Effector CD4-positive, alpha-beta T cell (primary cell): Measurements from ENCODE around the gene MAP1A.

Source experiments
- DNase-seq: peaks from one replicate; pipeline ENCODE4 v3.0.0-alpha.2; 2020

MAP1A gene

DNA sequence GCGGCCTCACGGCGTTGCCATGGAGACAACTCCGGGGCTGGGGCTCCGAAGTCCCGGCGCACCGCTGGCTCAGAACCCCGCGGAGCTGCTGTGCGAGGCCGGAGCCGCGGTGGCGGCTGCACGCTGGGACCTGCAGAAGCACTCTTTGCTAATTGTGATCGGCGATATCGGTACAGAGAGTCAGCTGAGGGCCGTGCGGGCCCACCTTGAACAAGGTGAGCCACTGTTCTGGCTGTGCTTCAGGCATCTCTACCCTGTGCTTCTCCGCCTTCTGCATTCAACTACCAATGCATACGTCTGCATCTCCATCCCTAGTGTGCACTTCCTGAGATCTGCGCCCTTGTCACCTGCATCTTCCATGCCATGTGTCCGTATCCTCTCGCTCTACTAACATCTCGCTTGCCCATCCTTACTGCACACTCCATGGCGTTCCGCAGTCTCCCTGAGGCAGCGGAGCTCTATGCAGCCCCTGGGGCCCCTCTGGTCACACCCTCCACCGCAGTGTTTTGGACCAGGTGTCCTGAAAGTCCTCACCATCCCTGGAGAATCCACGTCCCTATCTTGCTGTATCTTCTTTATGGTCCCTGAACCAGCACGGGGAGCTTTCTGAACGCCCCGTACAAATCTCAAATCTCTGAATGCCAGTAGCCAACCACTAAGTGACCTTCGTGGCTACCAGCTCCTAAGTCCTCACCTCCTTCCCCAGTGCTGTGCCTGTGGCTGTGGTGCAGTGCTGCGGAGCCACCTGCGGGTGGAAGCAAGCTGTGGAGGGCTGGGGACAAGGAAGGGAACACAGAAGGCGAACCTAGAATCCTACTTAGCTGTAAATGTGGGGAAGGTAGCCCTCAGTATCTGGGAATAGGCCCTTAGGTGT is 6.2 kb upstream of the MAP1A start:
- DNase-seq, result no peak

DNA sequence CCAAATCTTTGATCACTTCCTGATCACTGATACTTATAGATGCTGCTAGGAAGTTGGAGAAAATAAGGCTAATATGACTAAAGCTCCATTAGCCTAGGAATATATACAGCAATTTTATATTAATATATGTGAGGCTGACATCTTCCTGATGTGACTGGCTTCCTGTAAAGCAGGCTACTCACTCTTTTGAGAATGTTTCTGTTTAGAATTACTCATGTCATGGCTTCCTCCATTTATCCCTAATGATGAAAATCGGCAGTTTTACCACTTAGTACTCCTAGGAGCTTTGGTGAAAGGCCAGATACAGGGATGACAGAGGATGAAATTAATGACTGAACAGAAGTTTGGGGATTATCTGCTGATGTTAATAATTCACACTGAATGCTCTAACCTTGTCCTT is 3.9 kb upstream of the MAP1A start:
- no peak for DNase-seq

DNA sequence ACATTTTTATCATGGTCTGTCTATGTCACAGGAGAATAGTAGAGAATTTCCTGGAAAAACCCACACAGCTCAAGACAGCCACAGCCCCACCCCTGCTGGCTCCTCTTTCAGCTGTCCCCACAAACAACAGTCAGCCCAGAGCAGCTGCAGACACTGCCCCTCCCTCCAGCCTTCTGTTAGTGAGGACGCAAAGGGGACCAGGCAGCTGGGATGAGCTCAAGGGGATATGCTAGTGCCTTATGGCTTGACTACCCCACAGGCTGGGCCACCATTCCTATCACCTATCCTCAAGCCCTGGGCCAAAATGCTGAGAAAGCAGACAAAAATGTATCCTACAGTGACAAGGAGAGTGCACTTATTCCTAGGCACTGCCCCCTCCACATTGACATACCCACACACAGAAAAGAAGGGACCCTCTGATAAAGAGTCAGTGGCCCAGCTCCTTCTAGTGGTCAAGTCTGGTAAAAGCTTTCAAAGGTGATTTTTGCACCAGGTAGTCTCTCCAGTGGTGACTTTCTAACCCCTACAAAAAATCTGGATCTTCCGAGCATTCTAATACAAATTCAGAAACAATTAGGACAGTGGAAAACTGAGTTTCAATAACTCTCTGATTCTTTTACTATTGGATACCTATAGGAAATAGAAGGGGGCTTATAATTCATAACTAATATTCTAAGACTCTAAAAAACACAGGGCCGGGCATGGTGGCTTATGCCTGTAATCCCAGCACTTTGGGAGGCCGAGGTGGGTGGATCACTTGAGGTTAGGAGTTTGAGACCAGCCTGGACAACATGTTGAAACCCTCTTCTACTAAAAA is 3.0 kb upstream of the MAP1A start:
- DNase-seq, result no peak

DNA sequence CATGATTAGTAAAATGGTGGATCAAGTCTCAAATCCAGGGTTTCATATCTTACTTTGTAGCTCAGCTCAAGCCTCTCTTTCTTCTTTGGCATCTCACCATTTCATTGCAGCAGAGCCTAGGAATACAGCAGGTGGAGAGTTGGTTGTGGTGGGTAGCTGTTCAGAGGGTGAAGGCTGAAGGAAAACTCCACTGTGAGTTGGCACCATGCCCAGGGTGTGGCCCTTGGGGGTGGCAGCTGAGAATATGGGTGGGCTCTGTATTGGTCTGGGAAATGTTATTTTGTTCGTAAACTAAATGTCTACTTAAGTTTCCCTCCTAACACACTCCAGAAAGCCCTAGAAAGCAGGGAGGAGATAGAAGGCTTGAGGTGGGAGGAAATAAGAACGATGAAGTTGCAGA is 1.7 kb upstream of the MAP1A start:
- no peak for DNase-seq

GRCh38 chr15:43516185-43516584 is 1.2 kb upstream of the MAP1A start:
- no peak for DNase-seq

GRCh38 chr15:43516801-43517353 is 531 bp upstream of the MAP1A start:
- no peak for DNase-seq

DNA sequence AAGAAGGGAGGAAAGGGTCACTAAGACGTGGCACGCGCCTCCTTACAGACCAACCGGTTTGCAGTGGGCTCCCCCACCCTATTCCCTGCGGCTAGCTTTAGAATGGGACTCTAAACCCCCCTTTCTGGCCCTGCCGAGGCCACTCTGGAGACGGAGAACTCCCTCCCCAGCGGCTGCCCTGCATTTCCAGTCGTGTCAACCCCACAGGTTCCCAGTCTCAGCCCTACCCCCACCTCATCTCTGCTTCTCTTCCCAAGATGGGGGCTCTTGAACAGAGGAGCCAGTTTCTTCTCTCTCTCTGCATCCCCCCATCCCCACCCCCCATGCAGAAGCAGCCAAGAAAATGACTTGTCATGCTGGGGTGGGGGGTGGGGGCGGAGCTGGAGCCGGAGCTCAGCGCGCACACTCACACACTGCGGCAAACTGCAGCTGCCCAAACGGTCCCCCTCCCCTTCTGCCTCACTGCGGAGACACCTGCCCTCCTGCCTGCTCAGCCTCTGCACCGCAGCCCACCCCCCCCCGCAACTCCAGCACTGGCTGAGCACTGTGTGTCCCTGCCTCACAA is 871 bp downstream of the MAP1A start:
- DNase-seq, result no peak

DNA sequence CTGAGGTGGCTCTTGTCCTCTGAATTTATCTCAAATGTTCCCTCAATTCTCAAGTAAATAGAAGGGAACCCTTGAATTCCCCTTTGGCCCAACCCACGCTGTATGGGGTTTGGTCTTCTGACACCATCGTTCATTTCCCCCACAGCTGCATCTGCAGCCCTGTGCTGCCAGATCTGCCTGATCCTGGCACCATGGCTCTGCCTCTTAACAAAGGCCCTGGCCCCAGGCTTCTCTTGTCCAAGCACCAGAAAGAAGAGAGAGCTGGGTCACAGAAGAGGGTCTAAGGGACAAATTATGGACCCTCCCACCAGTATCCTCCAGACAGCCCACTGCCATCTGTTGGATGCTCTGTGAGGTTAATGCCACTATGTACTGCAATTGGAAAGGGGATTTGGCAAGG is 1.8 kb downstream of the MAP1A start:
- DNase-seq, result no peak

- DNase-seq, result no peak
Measured at GRCh38 chr15:43520138-43520537, 2.7 kb downstream of the MAP1A start.

DNA sequence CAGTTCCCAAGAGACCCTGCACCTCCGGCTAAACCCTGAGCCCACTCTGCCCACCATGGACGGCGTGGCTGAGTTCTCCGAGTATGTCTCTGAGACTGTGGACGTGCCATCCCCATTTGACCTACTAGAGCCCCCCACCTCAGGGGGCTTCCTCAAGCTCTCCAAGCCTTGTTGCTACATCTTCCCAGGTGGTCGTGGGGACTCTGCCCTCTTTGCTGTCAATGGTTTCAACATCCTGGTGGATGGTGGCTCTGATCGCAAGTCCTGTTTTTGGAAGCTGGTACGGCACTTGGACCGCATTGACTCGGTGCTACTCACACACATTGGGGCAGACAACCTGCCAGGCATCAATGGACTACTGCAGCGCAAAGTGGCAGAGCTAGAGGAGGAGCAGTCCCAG is 4.0 kb downstream of the MAP1A start:
- no peak for DNase-seq

DNA sequence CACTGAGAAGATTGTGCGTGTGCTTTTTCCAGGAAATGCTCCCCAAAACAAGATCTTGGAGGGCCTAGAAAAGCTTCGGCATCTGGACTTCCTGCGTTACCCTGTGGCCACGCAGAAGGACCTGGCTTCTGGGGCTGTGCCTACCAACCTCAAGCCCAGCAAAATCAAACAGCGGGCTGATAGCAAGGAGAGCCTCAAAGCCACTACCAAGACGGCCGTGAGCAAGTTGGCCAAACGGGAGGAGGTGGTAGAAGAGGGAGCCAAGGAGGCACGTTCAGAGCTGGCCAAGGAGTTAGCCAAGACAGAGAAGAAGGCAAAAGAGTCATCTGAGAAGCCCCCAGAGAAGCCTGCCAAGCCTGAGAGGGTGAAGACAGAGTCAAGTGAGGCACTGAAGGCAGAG is 4.8 kb downstream of the MAP1A start:
- DNase-seq, result no peak

DNA sequence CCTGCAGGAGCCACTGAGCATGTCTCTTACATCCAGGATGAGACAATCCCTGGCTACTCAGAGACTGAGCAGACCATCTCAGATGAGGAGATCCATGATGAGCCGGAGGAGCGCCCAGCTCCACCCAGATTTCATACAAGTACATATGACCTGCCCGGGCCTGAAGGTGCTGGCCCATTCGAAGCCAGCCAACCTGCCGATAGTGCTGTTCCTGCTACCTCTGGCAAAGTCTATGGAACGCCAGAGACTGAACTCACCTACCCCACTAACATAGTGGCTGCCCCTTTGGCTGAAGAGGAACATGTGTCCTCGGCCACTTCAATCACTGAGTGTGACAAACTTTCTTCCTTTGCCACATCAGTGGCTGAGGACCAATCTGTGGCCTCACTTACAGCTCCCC is 6.2 kb downstream of the MAP1A start:
- no peak for DNase-seq

- DNase-seq, result no peak
Measured at GRCh38 chr15:43524254-43524845, 6.9 kb downstream of the MAP1A start.

- DNase-seq, result no peak
Measured at GRCh38 chr15:43525131-43525530, 7.7 kb downstream of the MAP1A start.

DNA sequence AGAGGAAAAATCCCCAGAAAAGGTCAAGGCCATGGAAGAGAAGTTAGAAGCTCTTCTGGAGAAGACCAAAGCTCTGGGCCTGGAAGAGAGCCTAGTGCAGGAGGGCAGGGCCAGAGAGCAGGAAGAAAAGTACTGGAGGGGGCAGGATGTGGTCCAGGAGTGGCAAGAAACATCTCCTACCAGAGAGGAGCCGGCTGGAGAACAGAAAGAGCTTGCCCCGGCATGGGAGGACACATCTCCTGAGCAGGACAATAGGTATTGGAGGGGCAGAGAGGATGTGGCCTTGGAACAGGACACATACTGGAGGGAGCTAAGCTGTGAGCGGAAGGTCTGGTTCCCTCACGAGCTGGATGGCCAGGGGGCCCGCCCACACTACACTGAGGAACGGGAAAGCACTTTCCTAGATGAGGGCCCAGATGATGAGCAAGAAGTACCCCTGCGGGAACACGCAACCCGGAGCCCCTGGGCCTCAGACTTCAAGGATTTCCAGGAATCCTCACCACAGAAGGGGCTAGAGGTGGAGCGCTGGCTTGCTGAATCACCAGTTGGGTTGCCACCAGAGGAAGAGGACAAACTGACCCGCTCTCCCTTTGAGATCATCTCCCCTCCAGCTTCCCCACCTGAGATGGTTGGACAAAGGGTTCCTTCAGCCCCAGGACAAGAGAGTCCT is 9.0 kb downstream of the MAP1A start:
- no peak for DNase-seq

DNA sequence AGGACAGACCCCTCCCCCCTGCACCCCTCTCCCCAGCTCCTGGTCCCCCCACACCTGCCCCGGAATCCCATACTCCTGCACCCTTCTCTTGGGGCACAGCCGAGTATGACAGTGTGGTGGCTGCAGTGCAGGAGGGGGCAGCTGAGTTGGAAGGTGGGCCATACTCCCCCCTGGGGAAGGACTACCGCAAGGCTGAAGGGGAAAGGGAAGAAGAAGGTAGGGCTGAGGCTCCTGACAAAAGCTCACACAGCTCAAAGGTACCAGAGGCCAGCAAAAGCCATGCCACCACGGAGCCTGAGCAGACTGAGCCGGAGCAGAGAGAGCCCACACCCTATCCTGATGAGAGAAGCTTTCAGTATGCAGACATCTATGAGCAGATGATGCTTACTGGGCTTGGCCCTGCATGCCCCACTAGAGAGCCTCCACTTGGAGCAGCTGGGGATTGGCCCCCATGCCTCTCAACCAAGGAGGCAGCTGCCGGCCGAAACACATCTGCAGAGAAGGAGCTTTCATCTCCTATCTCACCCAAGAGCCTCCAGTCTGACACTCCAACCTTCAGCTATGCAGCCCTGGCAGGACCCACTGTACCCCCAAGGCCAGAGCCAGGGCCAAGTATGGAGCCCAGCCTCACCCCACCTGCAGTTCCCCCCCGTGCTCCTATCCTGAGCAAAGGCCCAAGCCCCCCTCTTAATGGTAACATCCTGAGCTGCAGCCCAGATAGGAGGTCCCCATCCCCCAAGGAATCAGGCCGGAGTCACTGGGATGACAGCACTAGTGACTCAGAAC is 9.8 kb downstream of the MAP1A start:
- DNase-seq, result no peak

DNA sequence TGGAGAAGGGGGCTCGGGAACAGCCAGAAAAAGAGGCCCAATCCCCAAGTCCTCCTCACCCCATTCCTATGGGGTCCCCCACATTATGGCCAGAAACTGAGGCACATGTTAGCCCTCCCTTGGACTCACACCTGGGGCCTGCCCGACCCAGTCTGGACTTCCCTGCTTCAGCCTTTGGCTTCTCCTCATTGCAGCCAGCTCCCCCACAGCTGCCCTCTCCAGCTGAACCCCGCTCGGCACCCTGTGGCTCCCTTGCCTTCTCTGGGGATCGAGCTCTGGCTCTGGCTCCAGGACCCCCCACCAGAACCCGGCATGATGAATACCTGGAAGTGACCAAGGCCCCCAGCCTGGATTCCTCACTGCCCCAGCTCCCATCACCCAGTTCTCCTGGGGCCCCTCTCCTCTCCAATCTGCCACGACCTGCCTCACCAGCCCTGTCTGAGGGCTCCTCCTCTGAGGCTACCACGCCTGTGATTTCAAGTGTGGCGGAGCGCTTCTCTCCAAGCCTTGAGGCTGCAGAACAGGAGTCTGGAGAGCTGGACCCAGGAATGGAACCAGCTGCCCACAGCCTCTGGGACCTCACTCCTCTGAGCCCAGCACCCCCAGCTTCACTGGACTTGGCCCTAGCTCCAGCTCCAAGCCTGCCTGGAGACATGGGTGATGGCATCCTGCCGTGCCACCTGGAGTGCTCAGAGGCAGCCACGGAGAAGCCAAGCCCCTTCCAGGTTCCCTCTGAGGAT is 10.6 kb downstream of the MAP1A start:
- no peak for DNase-seq

GRCh38 chr15:43528542-43529007 is 11.2 kb downstream of the MAP1A start:
- DNase-seq, result no peak

GRCh38 chr15:43529141-43529540 is 11.7 kb downstream of the MAP1A start:
- DNase-seq, result no peak

GRCh38 chr15:43529587-43530345 is 12.4 kb downstream of the MAP1A start:
- DNase-seq, result no peak
